MCF 10A (cell line): Measurements from ENCODE around the gene FBH1. TPM values are rescaled to one million over a fixed set of nuclear protein-coding genes. Genes with fewer than 3 reads are reported as not detected.

Source experiments
- BruUV-seq: library from RNA; stranded (reverse); fragments of 400-500 nt; replicated peaks from 2 replicates; lab custom pipeline; 2021; lab: Mats Ljungman, UMichigan
- CTCF ChIA-PET: fragments of 300-600 bp; sonication (Branson Sonifier 250); formaldehyde crosslinking; extraction: SDS; loops from one replicate; lab custom pipeline; 2021; ENCODE audit warnings: antibody characterized with exemption, inconsistent platforms; lab: Yijun Ruan, JAX
- POLR2A ChIA-PET: fragments of 300-600, 350-650 bp; sonication (Branson Sonifier 250); formaldehyde crosslinking; extraction: SDS; loops from one replicate; lab custom pipeline; 2020; ENCODE audit warnings: antibody characterized with exemption, inconsistent platforms; lab: Yijun Ruan, JAX
- DNase-seq: peaks from one replicate; pipeline ENCODE4 v3.0.0-alpha.2; 2018; ENCODE audit not compliant: unreplicated experiment
- H3K27ac Mint-ChIP-seq: one replicate; pipeline ENCODE4 v1.8.0; 2022; ENCODE audit warnings: mild to moderate bottlenecking, low read depth, mixed read lengths; ENCODE audit not compliant: unreplicated experiment
- H3K27me3 Mint-ChIP-seq: one replicate; pipeline ENCODE4 v1.8.0; 2022; ENCODE audit warnings: mixed read lengths; ENCODE audit not compliant: insufficient read depth, unreplicated experiment
- H3K36me3 Mint-ChIP-seq: one replicate; pipeline ENCODE4 v1.8.0; 2022; ENCODE audit warnings: mild to moderate bottlenecking, moderate library complexity, mixed read lengths; ENCODE audit not compliant: insufficient read depth, unreplicated experiment
- H3K4me1 Mint-ChIP-seq: one replicate; pipeline ENCODE4 v1.8.0; 2022; ENCODE audit warnings: mixed read lengths; ENCODE audit not compliant: insufficient read depth, unreplicated experiment
- H3K4me3 Mint-ChIP-seq: one replicate; pipeline ENCODE4 v1.8.0; 2022; ENCODE audit warnings: mild to moderate bottlenecking, moderate library complexity, mixed read lengths; ENCODE audit not compliant: unreplicated experiment
- H3K9me3 Mint-ChIP-seq: one replicate; pipeline ENCODE4 v1.8.0; 2022; ENCODE audit warnings: mixed read lengths; ENCODE audit not compliant: unreplicated experiment
- intact Hi-C: fragments of 100-400 bp; cut with micrococcal nuclease; formaldehyde crosslinking; loops from 2 replicates; pipeline ENCODE4 v1.14.1; 2022
- total RNA-seq: library from RNA; stranded (reverse); gene quantifications from 2 replicates; pipeline ENCODE4 v1.2.3, GENCODE V29; 2022
- TF ChIP-seq, protein P1 (sequence below): fragments of 200-600 bp; IDR thresholded peaks from one replicate; pipeline ENCODE4 v1.8.0; 2022; ENCODE audit warnings: antibody characterized with exemption, mild to moderate bottlenecking; ENCODE audit not compliant: unreplicated experiment

FBH1 gene
- total RNA-seq, 1 experiment from 2014 or later: 61.8 TPM

- no peaks in the 10 kb centered on the region for H3K27me3 Mint-ChIP-seq
- no peak for DNase-seq
- no TSS peak for BruUV-seq
- no peaks in the 10 kb centered on the region for H3K9me3 Mint-ChIP-seq
- POLR2A ChIA-PET: interaction anchor here (0.6 to 1.7 kb wide), 5 partner anchors 9 to 448 kb away, joined by 3 to 7 read pairs (median 3); partner anchors contain the start of genes GDI2 and IL15RA
- H3K36me3 Mint-ChIP-seq: peaks cover 91% of the 10 kb centered on the region
- TF ChIP-seq, protein P1, sequence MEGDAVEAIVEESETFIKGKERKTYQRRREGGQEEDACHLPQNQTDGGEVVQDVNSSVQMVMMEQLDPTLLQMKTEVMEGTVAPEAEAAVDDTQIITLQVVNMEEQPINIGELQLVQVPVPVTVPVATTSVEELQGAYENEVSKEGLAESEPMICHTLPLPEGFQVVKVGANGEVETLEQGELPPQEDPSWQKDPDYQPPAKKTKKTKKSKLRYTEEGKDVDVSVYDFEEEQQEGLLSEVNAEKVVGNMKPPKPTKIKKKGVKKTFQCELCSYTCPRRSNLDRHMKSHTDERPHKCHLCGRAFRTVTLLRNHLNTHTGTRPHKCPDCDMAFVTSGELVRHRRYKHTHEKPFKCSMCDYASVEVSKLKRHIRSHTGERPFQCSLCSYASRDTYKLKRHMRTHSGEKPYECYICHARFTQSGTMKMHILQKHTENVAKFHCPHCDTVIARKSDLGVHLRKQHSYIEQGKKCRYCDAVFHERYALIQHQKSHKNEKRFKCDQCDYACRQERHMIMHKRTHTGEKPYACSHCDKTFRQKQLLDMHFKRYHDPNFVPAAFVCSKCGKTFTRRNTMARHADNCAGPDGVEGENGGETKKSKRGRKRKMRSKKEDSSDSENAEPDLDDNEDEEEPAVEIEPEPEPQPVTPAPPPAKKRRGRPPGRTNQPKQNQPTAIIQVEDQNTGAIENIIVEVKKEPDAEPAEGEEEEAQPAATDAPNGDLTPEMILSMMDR: no peak
- no peak overlapping the region for H3K27ac Mint-ChIP-seq
- CTCF ChIA-PET: interaction anchor here (1.0 kb wide), 1 partner anchor 13 kb away, joined by 4 read pairs; no protein-coding TSS in a partner anchor
- intact Hi-C loops: no loop called here
- no peak overlapping the region for H3K4me3 Mint-ChIP-seq
- peaks cover 4% of the 10 kb centered on the region for H3K4me1 Mint-ChIP-seq
Observed at GRCh38 chr10:5882961-5883360, 7.1 kb upstream of the FBH1 start.

DNA sequence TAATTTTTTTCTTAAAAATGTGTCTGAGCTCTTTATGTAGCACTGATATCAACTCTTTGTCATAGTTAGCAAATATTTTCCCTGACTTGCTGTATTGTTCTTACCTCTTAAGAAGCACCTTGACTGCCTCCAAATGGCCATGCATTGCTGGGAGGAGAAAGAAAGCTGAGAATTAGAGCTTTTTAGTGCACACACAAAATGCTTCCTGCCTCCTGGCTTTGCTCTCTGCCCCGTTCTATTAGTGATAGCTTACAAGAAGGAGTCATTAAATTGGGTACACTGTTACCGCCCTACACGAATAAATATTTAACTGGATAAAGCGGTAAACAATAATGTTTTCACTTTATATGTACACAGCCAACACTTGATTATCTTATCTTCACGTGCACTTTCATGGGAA, 4.4 kb upstream of the FBH1 start:
- no peak for DNase-seq
- H3K27ac Mint-ChIP-seq: no peak overlapping the region
- ChIA-PET CTCF (interaction anchor here (0.6 to 1.3 kb wide), 5 partner anchors 24 to 1071 kb away, joined by 3 to 5 read pairs (median 3); no protein-coding TSS in a partner anchor), POLR2A (interaction anchor here (1.1 to 6.6 kb wide), 3 partner anchors 9 to 74 kb away, joined by 3 to 118 read pairs (median 11); partner anchors contain the start of gene GDI2)
- no peaks in the 10 kb centered on the region for H3K9me3 Mint-ChIP-seq
- no peaks in the 10 kb centered on the region for H3K27me3 Mint-ChIP-seq
- peaks cover 12% of the 10 kb centered on the region for H3K4me1 Mint-ChIP-seq
- TF ChIP-seq, protein P1: no peak
- H3K36me3 Mint-ChIP-seq: peaks cover 71% of the 10 kb centered on the region
- BruUV-seq: no TSS peak
- H3K4me3 Mint-ChIP-seq: no peak overlapping the region
- intact Hi-C loops: loop anchor here (5.0 kb wide), 2 partner anchors 73 to 198 kb away; partner anchors contain the start of gene GDI2

GRCh38 chr10:5887029-5887428, 3.0 kb upstream of the FBH1 start:
- Mint-ChIP-seq H3K4me1 (peaks cover 21% of the 10 kb centered on the region), H3K27me3 (no peaks in the 10 kb centered on the region), H3K36me3 (peaks cover 62% of the 10 kb centered on the region), H3K9me3 (no peaks in the 10 kb centered on the region), H3K4me3 (no peak overlapping the region), H3K27ac (no peak overlapping the region)
- no peak for DNase-seq
- BruUV-seq: no TSS peak
- ChIA-PET CTCF (interaction anchor here (1.2 to 2.1 kb wide), 2 partner anchors 14 to 73 kb away, joined by 3 to 10 read pairs; no protein-coding TSS in a partner anchor), POLR2A (interaction anchor here (0.7 to 6.6 kb wide), 4 partner anchors 10 to 89 kb away, joined by 3 to 118 read pairs (median 8); partner anchors contain the start of gene GDI2)
- intact Hi-C loops: loop anchor here (5.0 kb wide), 2 partner anchors 75 to 200 kb away; partner anchors contain the start of gene GDI2
- TF ChIP-seq, protein P1: no peak

DNA sequence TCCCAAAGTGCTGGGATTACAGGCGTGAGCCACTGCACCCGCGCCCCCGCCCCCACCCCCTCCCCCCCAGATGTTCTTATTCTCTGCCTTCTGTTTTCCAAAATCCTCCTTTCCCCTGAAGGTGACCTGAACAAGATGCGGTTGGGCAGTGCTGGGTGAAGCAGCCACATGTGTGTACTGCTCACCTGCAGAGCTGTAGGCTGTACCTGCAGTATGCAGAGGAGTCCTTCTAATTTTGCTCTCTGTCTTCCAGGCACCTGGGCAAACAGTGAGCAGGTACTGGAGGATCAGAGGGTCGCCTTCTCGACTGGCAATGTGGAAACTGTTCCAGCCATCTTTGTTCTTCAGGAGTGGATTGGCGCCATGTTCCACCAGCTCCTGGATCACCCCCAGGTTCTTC, 2.4 kb upstream of the FBH1 start:
- POLR2A ChIA-PET: interaction anchor here (0.5 to 6.6 kb wide), 10 partner anchors 10 to 199 kb away, joined by 3 to 118 read pairs (median 4); partner anchors contain the start of gene GDI2
- H3K36me3 Mint-ChIP-seq: peaks cover 56% of the 10 kb centered on the region
- H3K27ac Mint-ChIP-seq: no peak overlapping the region
- DNase-seq: no peak
- TF ChIP-seq, protein P1: no peak
- H3K27me3 Mint-ChIP-seq: no peaks in the 10 kb centered on the region
- CTCF ChIA-PET: interaction anchor here (0.6 to 3.9 kb wide), 4 partner anchors 9 to 513 kb away, joined by 3 to 16 read pairs (median 7); partner anchors contain the start of gene IL15RA
- BruUV-seq: no TSS peak
- peak overlapping the region; percentile 80 for H3K4me3 Mint-ChIP-seq
- intact Hi-C loops: loop anchor here (2.0 to 5.0 kb wide), 3 partner anchors 75 to 200 kb away; partner anchors contain the start of genes GDI2 and IL15RA
- peaks cover 27% of the 10 kb centered on the region for H3K4me1 Mint-ChIP-seq
- no peaks in the 10 kb centered on the region for H3K9me3 Mint-ChIP-seq
